K562 (cell line): ENCODE data around the gene ACBD3. TPM values are rescaled to one million over a fixed set of nuclear protein-coding genes. Genes with fewer than 3 reads are reported as not detected.

Source experiments
- ATAC-seq: fragments of 200-7000 bp; cut with Tn5 transposase; 3 replicates; pipeline ENCODE4 v1.9.1; 2020; ENCODE audit warnings: moderate library complexity
- BruUV-seq: library from RNA; stranded (reverse); fragments of 400-500 nt; replicated peaks from 2 replicates; lab custom pipeline; 2021; lab: Mats Ljungman, UMichigan
- CTCF ChIA-PET: fragments of 300-600 bp; formaldehyde crosslinking; extraction: SDS; loops from one replicate; lab custom pipeline; 2021; ENCODE audit warnings: low intra/inter-chr PET ratio; lab: Yijun Ruan, JAX
- POLR2A ChIA-PET: fragments of 300-600, 350-650 bp; sonication (Branson Sonifier 250); formaldehyde crosslinking; extraction: SDS; loops from one replicate; lab custom pipeline; 2021; ENCODE audit warnings: antibody characterized with exemption, inconsistent platforms; lab: Yijun Ruan, JAX
- DNase-seq, 4 experiments: peaks; one replicate each; pipeline versions ENCODE4 v3.0.0 to v3.0.0-alpha.2; 2011 to 2018; ENCODE audit warnings: low spot score in 3 of 4, mixed read lengths in 3 of 4; ENCODE audit errors: extremely low read depth in 1 of 4
- FAIRE-seq: peaks from 2 replicates; lab custom pipeline; 2011; peaks lifted over from hg19 to GRCh38; lab: Jason Lieb, UNC
- H2AFZ ChIP-seq: 2 replicates; pipeline ENCODE4 v1.6.0; 2011; ENCODE audit warnings: low read depth, low read length, control low read depth, inconsistent platforms
- H3K27ac ChIP-seq: fragments of 200-600 bp; 3 replicates; pipeline ENCODE4 v1.8.0; 2011; ENCODE audit warnings: low read depth, mild to moderate bottlenecking, control low read depth, inconsistent platforms, low read length, moderate library complexity, mixed read lengths; ENCODE audit errors: extremely low read depth
- H3K27me3 ChIP-seq, 2 experiments: fragments of 300-600 bp in 1 of 2; 2 replicates in 1 of 2; 3 replicates in 1 of 2; pipeline versions ENCODE4 v1.6.0 to v1.8.0; 2011; ENCODE audit warnings: inconsistent platforms in 2 of 2, low read length in 2 of 2, mild to moderate bottlenecking in 1 of 2, mixed read lengths in 1 of 2, moderate library complexity in 1 of 2; ENCODE audit not compliant: control insufficient read depth in 2 of 2, insufficient read depth in 2 of 2
- H3K36me3 ChIP-seq: fragments of 300-600 bp; 3 replicates; pipeline ENCODE4 v1.8.0; 2011; ENCODE audit warnings: mild to moderate bottlenecking, low read length, inconsistent platforms; ENCODE audit not compliant: control insufficient read depth, insufficient read depth
- H3K4me1 ChIP-seq, 2 experiments: fragments of 200-600 bp in 1 of 2; replicated peaks in 1 of 2; 2 replicates in 1 of 2; 3 replicates in 1 of 2; pipeline versions ENCODE4 v1.5.1 to v1.8.0; 2011; ENCODE audit warnings: inconsistent platforms in 2 of 2, low read length in 2 of 2, mild to moderate bottlenecking in 1 of 2, mixed read lengths in 1 of 2, moderate library complexity in 1 of 2; ENCODE audit not compliant: control insufficient read depth in 2 of 2, insufficient read depth in 2 of 2
- H3K4me2 ChIP-seq: 2 replicates; pipeline ENCODE4 v1.6.1; 2011; ENCODE audit warnings: low read length, control low read depth, inconsistent platforms, mixed read lengths; ENCODE audit not compliant: insufficient read depth
- H3K4me3 ChIP-seq: fragments of 200-600 bp; sonication (generic), shearing (Covaris generic); 2 replicates; pipeline ENCODE4 v1.5.1; 2016; ENCODE audit warnings: control low read depth, inconsistent platforms
- H3K79me2 ChIP-seq: fragments of 200-600 bp; 3 replicates; pipeline ENCODE4 v1.8.0; 2011; ENCODE audit warnings: low read length, inconsistent platforms; ENCODE audit not compliant: control insufficient read depth, insufficient read depth
- H3K9ac ChIP-seq, 2 experiments: 2 replicates each; pipeline versions ENCODE4 v1.6.0 to v1.6.1; 2011; ENCODE audit warnings: low read depth in 2 of 2, low read length in 2 of 2, control low read depth in 1 of 2, inconsistent platforms in 1 of 2, mild to moderate bottlenecking in 1 of 2, mixed read lengths in 1 of 2; ENCODE audit not compliant: insufficient read depth in 1 of 2
- H3K9me1 ChIP-seq: one replicate; pipeline ENCODE4 v1.6.0; 2011; ENCODE audit warnings: inconsistent platforms, mild to moderate bottlenecking, low read length, moderate library complexity; ENCODE audit not compliant: control insufficient read depth, insufficient read depth
- H3K9me3 ChIP-seq: replicated peaks from 2 replicates; pipeline ENCODE4 v1.5.1; 2011; ENCODE audit warnings: low read depth, low read length, inconsistent platforms; ENCODE audit not compliant: control insufficient read depth, insufficient read depth
- H4K20me1 ChIP-seq: replicated peaks from 2 replicates; pipeline ENCODE4 v1.6.1; 2011; ENCODE audit warnings: low read length, inconsistent platforms, mixed read lengths; ENCODE audit not compliant: control insufficient read depth, insufficient read depth
- EZH2 ChIP-seq: IDR thresholded peaks from 2 replicates; pipeline ENCODE4 v1.6.1; 2012; ENCODE audit warnings: low read depth, mild to moderate bottlenecking, inconsistent platforms, low read length, borderline replicate concordance
- HNRNPUL1 ChIP-seq: fragments of 200-400 bp; formaldehyde crosslinking; IDR thresholded peaks from 2 replicates; pipeline ENCODE4 v1.6.1; 2017; ENCODE audit warnings: low read length
- PREB ChIP-seq: sonication (generic); formaldehyde crosslinking; IDR thresholded peaks from 2 replicates; pipeline ENCODE4 v1.8.1; 2023; ENCODE audit warnings: mild to moderate bottlenecking, missing genetic modification reagents
- SREBF2 ChIP-seq: sonication (generic); formaldehyde crosslinking; IDR thresholded peaks from 2 replicates; pipeline ENCODE4 v1.4.0; 2020; ENCODE audit warnings: mild to moderate bottlenecking, missing genetic modification reagents
- USF2 ChIP-seq: sonication (generic); formaldehyde crosslinking; IDR thresholded peaks from 2 replicates; pipeline ENCODE4 v1.5.0; 2020; ENCODE audit warnings: missing genetic modification reagents
- ZNF175 ChIP-seq: fragments of 200-800 bp; sonication (Bioruptor generic); IDR thresholded peaks from 2 replicates; pipeline ENCODE4 v1.6.1; 2016; ENCODE audit warnings: low read depth, mild to moderate bottlenecking, missing genetic modification characterization, missing compliant biosample characterization
- in situ Hi-C: fragments of 300-500 bp; cut with MboI; formaldehyde crosslinking; loops from 4 replicates; pipeline ENCODE4 v1.15.0; 2018; ENCODE audit warnings: inconsistent platforms, mixed read lengths
- intact Hi-C: fragments of 100-400 bp; cut with micrococcal nuclease; formaldehyde crosslinking; loops from 2 replicates; pipeline ENCODE4 v1.14.2; 2022
- polyA plus RNA-seq, 8 experiments: library from polyadenylated mRNA; depleted of rRNA in 4 of 8; stranded (reverse) in 5 of 8; unstranded in 3 of 8; fragments of >200 nt; fragmentation: Nextera tagmentation in 2 of 8; fragmentation: Illumina TruSeq in 1 of 8; extraction: Ambion mirVana in 2 of 8; extraction: Trizol in 1 of 8; gene quantifications; 2 replicates each; pipeline versions ENCODE4 v1.2.1 to v1.2.3, GENCODE V29; 2011 to 2014; ENCODE audit warnings: inconsistent platforms in 1 of 8, missing spikeins in 1 of 8
- total RNA-seq, 7 experiments: library from RNA; depleted of rRNA in 6 of 7; stranded (reverse); fragments of >200 nt in 6 of 7; fragmentation: Illumina TruSeq in 2 of 7; extraction: Trizol in 2 of 7; gene quantifications; 2 replicates each; pipeline versions ENCODE4 v1.2.1 to v1.2.3, GENCODE V29; 2011 to 2021; ENCODE audit warnings: low replicate concordance in 1 of 7
- TF ChIP-seq, protein P1 (sequence below), 2 experiments: fragments of 450-650 bp; IDR thresholded peaks; 2 replicates each; pipeline ENCODE4 v1.6.1; 2016
- TF ChIP-seq, protein P2 (sequence below), 2 experiments: fragments of 200-800 bp in 1 of 2; sonication (Bioruptor generic) in 1 of 2; sonication (generic) in 1 of 2; formaldehyde crosslinking in 1 of 2; IDR thresholded peaks in 1 of 2; conservative IDR thresholded peaks in 1 of 2; 2 replicates each; pipeline versions ENCODE4 v1.5.0 to v1.6.1; 2016 to 2020; ENCODE audit warnings: missing compliant biosample characterization in 1 of 2, missing genetic modification characterization in 1 of 2, missing genetic modification reagents in 1 of 2
- TF ChIP-seq, protein P3 (sequence below): fragments of 250-450 bp; sonication (Bioruptor Pico); IDR thresholded peaks from 2 replicates; pipeline ENCODE4 v1.4.0; 2020; ENCODE audit warnings: mild to moderate bottlenecking, moderate library complexity

Gene ACBD3
- total and polyA plus RNA-seq, 9 of the 15 experiments (the other 6 are each of a cell fraction or from before 2014, with no cell fraction given): 11.1 to 36.7 (median 26.9) TPM

GRCh38 chr1:226148121-226148648, 38.4 kb downstream of the ACBD3 start:
- Histone ChIP-seq H3K9me3 (no peaks in the 10 kb centered on the region), H3K4me3 (no peak overlapping the region), H4K20me1 (no peaks in the 10 kb centered on the region), H3K79me2 (no peaks in the 10 kb centered on the region), H3K4me2 (no peak overlapping the region), H2AFZ (no peak overlapping the region), H3K27ac (no peak overlapping the region), H3K36me3 (peaks cover 67% of the 10 kb centered on the region), H3K27me3 (no peaks in the 10 kb centered on the region), H3K9me1 (no peaks in the 10 kb centered on the region), H3K4me1 (no peaks in the 10 kb centered on the region), H3K9ac (no peak overlapping the region)
- no peak for FAIRE-seq
- no peak for DNase-seq
- ATAC-seq: no peak
- POLR2A ChIA-PET: interaction anchor here (0.7 to 1.2 kb wide), 3 partner anchors 15 to 177 kb away, joined by 3 to 5 read pairs (median 3); no protein-coding TSS in a partner anchor
- BruUV-seq: no TSS peak
- CTCF ChIA-PET: no interaction called here
- intact Hi-C loops: no loop called here
- in situ Hi-C loops: no loop called here
- TF ChIP-seq, protein P1, sequence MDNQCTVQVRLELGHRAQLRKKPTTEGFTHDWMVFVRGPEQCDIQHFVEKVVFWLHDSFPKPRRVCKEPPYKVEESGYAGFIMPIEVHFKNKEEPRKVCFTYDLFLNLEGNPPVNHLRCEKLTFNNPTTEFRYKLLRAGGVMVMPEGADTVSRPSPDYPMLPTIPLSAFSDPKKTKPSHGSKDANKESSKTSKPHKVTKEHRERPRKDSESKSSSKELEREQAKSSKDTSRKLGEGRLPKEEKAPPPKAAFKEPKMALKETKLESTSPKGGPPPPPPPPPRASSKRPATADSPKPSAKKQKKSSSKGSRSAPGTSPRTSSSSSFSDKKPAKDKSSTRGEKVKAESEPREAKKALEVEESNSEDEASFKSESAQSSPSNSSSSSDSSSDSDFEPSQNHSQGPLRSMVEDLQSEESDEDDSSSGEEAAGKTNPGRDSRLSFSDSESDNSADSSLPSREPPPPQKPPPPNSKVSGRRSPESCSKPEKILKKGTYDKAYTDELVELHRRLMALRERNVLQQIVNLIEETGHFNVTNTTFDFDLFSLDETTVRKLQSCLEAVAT (IDR thresholded peaks at IDR 0.05): no peak
- TF ChIP-seq, protein P2, sequence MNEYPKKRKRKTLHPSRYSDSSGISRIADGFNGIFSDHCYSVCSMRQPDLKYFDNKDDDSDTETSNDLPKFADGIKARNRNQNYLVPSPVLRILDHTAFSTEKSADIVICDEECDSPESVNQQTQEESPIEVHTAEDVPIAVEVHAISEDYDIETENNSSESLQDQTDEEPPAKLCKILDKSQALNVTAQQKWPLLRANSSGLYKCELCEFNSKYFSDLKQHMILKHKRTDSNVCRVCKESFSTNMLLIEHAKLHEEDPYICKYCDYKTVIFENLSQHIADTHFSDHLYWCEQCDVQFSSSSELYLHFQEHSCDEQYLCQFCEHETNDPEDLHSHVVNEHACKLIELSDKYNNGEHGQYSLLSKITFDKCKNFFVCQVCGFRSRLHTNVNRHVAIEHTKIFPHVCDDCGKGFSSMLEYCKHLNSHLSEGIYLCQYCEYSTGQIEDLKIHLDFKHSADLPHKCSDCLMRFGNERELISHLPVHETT (CRISPR knock-in tag; conservative IDR thresholded peaks at IDR 0.05 in 1 of 2, IDR thresholded peaks at IDR 0.05 in 1 of 2): no peak
- no peak for TF ChIP-seq ZNF175
- no peak for TF ChIP-seq EZH2
- TF ChIP-seq, protein P3, sequence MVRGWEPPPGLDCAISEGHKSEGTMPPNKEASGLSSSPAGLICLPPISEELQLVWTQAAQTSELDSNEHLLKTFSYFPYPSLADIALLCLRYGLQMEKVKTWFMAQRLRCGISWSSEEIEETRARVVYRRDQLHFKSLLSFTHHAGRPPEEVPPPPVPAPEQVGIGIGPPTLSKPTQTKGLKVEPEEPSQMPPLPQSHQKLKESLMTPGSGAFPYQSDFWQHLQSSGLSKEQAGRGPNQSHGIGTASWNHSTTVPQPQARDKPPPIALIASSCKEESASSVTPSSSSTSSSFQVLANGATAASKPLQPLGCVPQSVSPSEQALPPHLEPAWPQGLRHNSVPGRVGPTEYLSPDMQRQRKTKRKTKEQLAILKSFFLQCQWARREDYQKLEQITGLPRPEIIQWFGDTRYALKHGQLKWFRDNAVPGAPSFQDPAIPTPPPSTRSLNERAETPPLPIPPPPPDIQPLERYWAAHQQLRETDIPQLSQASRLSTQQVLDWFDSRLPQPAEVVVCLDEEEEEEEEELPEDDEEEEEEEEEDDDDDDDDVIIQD (CRISPR knock-in tag): no peak
- no peak for TF ChIP-seq PREB (CRISPR knock-in tag)
- no peak for TF ChIP-seq HNRNPUL1
- TF ChIP-seq SREBF2 (CRISPR knock-in tag): no peak
- TF ChIP-seq USF2: no peak
